Right cardiac atrium (tissue), 5 donors: ENCODE data around the gene SPAG9. TPM values are rescaled to one million over a fixed set of nuclear protein-coding genes. Genes with fewer than 3 reads are reported as not detected.
"Not testable (repeated sequence)": the region's sequence is repeated elsewhere in the genome, so short reads cannot be mapped to it uniquely, and the experiment has no call there.

ENCODE experiments used
- ATAC-seq, 2 donors: fragments of 200-7000 bp; cut with Tn5 transposase; one replicate each; pipeline versions ENCODE4 v1.8.0 to v1.9.1; 2020; ENCODE audit warnings: moderate library complexity in 2 of 2, mild to moderate bottlenecking in 1 of 2
- DNase-seq, 3 donors: peaks; one replicate each; pipeline ENCODE4 v3.0.0-alpha.2; 2020
- H3K27ac ChIP-seq: one replicate; pipeline ENCODE4 v1.5.1; 2013; ENCODE audit warnings: mild to moderate bottlenecking, low read length, control low read depth, moderate library complexity
- H3K27me3 ChIP-seq: one replicate; pipeline ENCODE4 v1.6.1; 2013; ENCODE audit not compliant: control insufficient read depth, insufficient read depth
- H3K4me1 ChIP-seq: one replicate; pipeline ENCODE4 v1.6.1; 2013; ENCODE audit warnings: low read length; ENCODE audit not compliant: control insufficient read depth, insufficient read depth
- H3K4me3 ChIP-seq: one replicate; pipeline ENCODE4 v1.5.1; 2013; ENCODE audit warnings: low read length, control low read depth
- H3K9me3 ChIP-seq: one replicate; pipeline ENCODE4 v1.6.1; 2013; ENCODE audit warnings: low read length; ENCODE audit not compliant: control insufficient read depth
- WGBS: extraction: QIAGEN DNeasy Blood & Tissue Kit; methylation state at CpG from one replicate; pipeline ENCODE4 v1.1.7; 2013; 5-methylcytosine and 5-hydroxymethylcytosine counted together
- intact Hi-C, 4 donors: fragments of 100-400 bp; cut with DNase I; formaldehyde crosslinking; loops; one replicate each; pipeline versions ENCODE4 v1.11.0 to v1.14.0; 2022 to 2023
- polyA plus RNA-seq: library from polyadenylated mRNA; stranded (reverse); fragments of 200-250 nt; gene quantifications from one replicate; pipeline ENCODE4 v1.2.3, GENCODE V29; 2013
- total RNA-seq, 4 donors: library from RNA; stranded (reverse); fragmentation: NEBNext Ultra II Directional; extraction: Animal tissue kit (Norgen Biotek cat#: 25700); gene quantifications; one replicate each; pipeline ENCODE4 v1.2.1, GENCODE V29; 2021
- donor health status: healthy with polysubstance abuse.
- donor health status: DM: no; HTN: yes; CAD: no.
- donor health status: DM: no; HTN: no; CAD: no.
- donor health status: DM: no; HTN: yes; CAD: no; lungs with severe emphysema.
- donor health status: DM: yes; HTN: yes; CAD: no.

The SPAG9 gene
- total and polyA plus RNA-seq, 5 donors = 19.1 to 81.0 (median 59.0) TPM

DNA sequence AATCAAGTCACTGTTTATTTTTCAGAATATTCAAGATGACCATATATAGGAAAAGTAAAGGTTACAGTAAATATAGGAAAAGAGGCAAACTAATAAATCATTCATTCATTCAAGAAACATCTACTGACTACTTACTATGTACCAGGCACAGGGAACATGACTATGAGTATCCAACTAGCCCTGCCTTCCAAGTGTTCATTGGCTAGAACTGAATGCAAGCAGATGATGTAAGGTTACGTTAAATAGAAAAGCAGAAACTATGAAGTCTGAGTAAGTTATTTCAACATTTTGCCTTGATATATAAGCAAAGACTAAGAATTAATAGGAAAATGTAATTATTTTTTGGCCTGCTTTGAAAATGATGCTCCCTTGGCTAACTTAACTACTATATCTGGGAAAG lies 36.7 kb downstream of the SPAG9 start:
- Histone ChIP-seq H3K27ac (no peak overlapping the region), H3K4me1 (no peaks in the 10 kb centered on the region), H3K9me3 (no peaks in the 10 kb centered on the region), H3K4me3 (no peak overlapping the region), H3K27me3 (no peaks in the 10 kb centered on the region)
- DNase-seq (no peak), ATAC-seq (no peak)
- 93% methylated on average over 1 of the region's 1 CpG for WGBS
- intact Hi-C loops = no loop called here

DNA sequence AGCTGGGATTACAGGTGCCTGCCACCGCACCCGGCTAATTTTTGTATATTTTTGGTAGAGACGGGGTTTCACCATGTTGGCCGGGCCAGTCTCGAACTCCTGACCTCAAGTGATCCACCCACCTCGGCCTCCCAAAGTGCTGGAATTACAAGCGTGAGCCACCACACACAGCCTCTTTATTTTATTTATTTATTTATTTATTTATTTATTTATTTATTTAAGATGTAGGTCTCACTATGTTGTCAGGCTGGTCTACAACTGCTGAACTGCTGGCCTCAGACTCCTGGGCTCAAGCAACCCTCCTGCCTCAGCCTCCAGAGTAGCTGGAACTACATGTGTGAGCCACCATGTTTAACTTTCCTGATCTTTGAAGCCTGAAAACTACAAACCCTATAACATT lies 37.3 kb downstream of the SPAG9 start:
- DNase-seq, ATAC-seq, H3K27ac ChIP-seq, H3K9me3 ChIP-seq, H3K27me3 ChIP-seq, H3K4me1 ChIP-seq, intact Hi-C loops, H3K4me3 ChIP-seq: not testable (repeated sequence)
- 92% methylated on average over 7 of the region's 7 CpGs for WGBS

DNA sequence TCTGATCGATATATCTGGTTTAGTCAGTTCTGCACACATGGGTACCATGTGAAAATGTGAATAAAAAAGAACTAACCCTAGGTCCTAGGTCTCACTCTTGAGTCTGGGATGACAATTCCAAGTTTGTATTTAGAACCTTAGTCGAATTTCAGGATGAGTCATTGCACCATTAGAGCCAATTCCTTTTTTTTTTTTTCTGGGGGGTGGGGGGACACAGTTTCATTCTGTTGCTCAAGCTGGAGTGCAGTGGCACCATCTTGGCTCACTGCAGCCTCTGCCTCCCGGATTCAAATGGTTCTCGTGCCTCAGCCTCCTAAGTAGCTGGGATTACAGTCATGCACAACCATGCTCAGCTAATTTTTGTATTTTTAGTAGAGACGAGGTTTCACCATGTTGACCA lies 41.6 kb downstream of the SPAG9 start:
- no peaks in the 10 kb centered on the region for H3K27me3 ChIP-seq
- H3K4me1 ChIP-seq = no peaks in the 10 kb centered on the region
- intact Hi-C loops = no loop called here
- H3K9me3 ChIP-seq = no peaks in the 10 kb centered on the region
- 83% methylated on average over 5 of the region's 5 CpGs for WGBS
- no peak overlapping the region for H3K4me3 ChIP-seq
- DNase-seq (no peak), ATAC-seq (no peak)
- no peak overlapping the region for H3K27ac ChIP-seq

DNA sequence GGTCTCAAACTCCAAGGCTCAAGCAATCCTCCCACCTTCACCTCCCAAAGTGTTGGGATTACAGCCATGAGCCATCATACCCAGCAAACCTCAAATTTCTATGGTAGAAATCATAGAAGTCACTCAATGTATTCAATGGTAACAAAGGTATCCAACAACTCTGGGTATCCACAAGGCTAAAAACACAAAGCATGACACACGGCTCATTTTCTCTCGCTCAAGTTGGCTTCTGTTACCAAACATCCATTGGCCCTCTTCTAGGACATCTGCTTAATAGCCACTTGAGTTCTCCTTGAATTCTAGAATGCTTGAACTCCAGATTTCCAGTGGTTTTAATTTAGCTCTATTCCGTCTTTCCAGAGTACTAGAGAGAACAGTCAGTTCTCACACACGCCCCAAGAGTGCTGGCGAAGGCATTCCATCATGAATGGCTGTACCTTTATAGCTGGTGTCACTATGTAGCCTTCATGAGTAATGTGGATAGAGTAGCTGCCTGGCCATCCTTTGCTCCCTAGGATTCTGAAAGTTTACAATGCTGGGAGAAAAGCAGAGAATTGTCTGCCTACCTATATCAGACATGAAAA lies 42.6 kb downstream of the SPAG9 start:
- no peak overlapping the region for H3K4me3 ChIP-seq
- intact Hi-C loops = no loop called here
- H3K4me1 ChIP-seq = no peaks in the 10 kb centered on the region
- WGBS = 90% methylated on average over 5 of the region's 5 CpGs
- H3K27me3 ChIP-seq = no peaks in the 10 kb centered on the region
- no peaks in the 10 kb centered on the region for H3K9me3 ChIP-seq
- H3K27ac ChIP-seq = no peak overlapping the region
- DNase-seq (no peak), ATAC-seq (no peak)

DNA sequence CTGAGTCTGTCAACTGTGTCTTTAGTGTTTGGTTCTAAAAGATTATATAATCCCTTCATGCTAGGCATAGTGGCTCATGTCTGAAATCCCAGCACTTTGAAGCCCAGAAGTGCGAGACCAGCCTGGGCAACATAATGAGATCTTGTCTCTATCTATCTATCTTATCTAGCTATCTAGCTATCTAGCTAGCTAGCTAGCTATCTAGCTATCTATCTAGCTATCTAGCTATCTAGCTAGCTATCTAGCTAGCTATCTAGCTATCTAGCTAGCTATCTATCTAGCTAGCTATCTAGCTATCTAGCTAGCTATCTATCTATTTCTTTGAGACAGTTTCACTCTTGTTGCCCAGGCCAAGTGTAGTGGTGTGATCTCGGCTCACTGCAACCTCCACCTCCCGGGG lies 43.8 kb downstream of the SPAG9 start:
- ATAC-seq = no peak
- Histone ChIP-seq H3K27me3 (no peaks in the 10 kb centered on the region), H3K4me1 (no peaks in the 10 kb centered on the region), H3K27ac (no peak overlapping the region), H3K9me3 (no peaks in the 10 kb centered on the region), H3K4me3 (no peak overlapping the region)
- intact Hi-C loops = no loop called here
- WGBS = 98% methylated on average over 3 of the region's 3 CpGs
- DNase-seq = no peak

DNA sequence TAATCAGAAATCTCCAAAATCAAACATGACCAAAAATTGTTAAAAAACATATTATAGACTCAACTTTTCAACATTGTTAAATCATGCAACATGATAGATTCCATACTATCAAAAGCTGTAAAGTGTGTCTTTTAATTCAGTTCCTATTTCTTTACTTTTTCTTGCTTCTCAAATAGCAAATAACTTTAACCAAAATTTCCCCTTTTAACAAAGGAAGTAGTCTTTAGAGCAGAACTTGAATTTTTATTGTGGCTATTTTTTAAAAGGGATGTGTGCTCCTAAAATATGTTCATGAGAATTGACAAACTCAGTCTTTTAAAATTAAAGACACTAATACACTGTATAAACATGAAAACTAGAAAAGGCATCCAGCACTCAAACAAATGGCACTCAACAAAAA lies 49.1 kb downstream of the SPAG9 start:
- peaks cover 2% of the 10 kb centered on the region for H3K4me1 ChIP-seq
- H3K9me3 ChIP-seq = no peaks in the 10 kb centered on the region
- ATAC-seq (no peak), DNase-seq (no peak)
- no peak overlapping the region for H3K27ac ChIP-seq
- no peaks in the 10 kb centered on the region for H3K27me3 ChIP-seq
- intact Hi-C loops = no loop called here
- H3K4me3 ChIP-seq = no peak overlapping the region

DNA sequence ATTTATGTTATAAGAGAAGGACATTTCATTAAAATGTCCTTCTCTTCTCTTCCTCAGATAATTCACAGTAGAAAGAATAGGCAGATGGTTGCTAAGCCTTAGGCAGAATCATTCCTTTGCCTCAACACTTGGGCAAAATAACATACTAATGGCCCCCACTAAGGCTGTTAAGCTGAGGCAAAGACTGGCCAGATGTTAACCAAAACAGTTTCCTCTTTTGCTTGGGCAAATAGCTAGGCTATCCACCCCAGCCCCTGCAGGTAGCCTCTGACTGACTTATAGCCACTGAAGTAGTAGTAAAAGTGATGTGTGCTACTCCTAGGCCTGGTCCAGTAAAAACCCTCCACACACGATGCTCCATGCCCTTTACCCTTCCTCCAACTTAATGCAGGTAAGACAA lies 55.2 kb downstream of the SPAG9 start:
- DNase-seq = no peak
- no peak overlapping the region for H3K27ac ChIP-seq
- no peaks in the 10 kb centered on the region for H3K27me3 ChIP-seq
- no peaks in the 10 kb centered on the region for H3K9me3 ChIP-seq
- WGBS = 96% methylated on average over 1 of the region's 1 CpG
- no peak overlapping the region for H3K4me3 ChIP-seq
- H3K4me1 ChIP-seq = peaks cover 4% of the 10 kb centered on the region
- no peak for ATAC-seq
- intact Hi-C loops = no loop called here

DNA sequence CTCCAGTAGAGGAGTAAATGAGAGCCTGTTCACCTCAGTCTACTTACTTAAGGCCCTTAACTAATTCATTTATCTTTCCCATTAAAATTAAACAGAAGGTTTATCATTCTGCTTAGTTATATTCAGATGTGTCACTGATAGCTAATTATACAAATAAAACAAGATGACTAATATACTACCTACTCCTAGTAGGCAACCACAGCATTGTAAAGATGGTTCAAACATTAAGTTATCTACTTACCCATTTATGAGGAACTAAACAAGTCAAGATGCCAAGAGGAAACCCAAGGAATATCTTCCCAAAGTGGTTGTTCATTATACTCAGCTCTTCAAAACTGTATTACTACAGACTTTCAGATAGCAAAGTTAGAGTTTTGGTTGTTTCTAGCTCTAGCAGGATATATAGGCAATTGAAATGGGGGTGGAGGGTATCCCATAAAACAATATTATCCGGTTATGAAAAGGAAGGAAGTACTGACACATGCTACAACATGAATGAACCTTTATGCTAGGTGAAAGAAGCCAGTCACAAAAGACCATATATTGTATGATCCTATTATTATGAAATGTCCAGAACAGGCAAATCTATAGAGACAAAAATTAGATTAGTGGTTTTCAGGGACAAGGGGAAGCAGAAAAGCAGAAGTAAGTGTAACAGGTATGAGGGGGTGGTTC lies 56.5 kb downstream of the SPAG9 start:
- Histone ChIP-seq H3K27me3 (no peaks in the 10 kb centered on the region), H3K9me3 (no peaks in the 10 kb centered on the region), H3K27ac (no peak overlapping the region), H3K4me1 (peaks cover 4% of the 10 kb centered on the region), H3K4me3 (no peak overlapping the region)
- ATAC-seq (no peak), DNase-seq (no peak)
- WGBS = 65% methylated on average over 1 of the region's 1 CpG
- intact Hi-C loops = no loop called here

DNA sequence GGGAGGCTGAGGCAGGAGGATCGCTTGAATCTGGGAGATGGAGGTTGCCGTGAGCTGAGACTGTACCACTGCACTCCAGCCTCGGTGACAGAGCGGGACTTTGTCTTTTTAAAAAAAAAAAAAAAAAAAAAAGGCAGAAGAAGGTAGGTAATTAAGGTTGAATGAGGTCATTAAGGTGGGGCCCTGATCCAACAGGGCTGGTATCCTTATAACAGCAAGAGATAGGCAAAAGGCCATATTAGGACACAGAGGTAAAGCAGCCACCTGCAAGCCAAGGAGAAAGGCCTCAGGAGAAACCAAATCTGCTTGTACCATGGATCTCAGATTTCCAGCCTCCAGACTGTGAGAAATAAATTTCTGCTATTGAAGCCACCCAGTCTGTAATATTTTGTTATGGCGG lies 60.3 kb downstream of the SPAG9 start:
- intact Hi-C loops = loop anchor here in 1 of 4 donors (2.0 kb wide), 1 partner anchor 68 kb away; no protein-coding TSS in a partner anchor
- WGBS = 98% methylated on average over 5 of the region's 5 CpGs
- ATAC-seq = no peak
- Histone ChIP-seq H3K9me3 (no peaks in the 10 kb centered on the region), H3K4me1 (peaks cover 4% of the 10 kb centered on the region), H3K4me3 (no peak overlapping the region), H3K27ac (no peak overlapping the region), H3K27me3 (no peaks in the 10 kb centered on the region)
- no peak for DNase-seq

DNA sequence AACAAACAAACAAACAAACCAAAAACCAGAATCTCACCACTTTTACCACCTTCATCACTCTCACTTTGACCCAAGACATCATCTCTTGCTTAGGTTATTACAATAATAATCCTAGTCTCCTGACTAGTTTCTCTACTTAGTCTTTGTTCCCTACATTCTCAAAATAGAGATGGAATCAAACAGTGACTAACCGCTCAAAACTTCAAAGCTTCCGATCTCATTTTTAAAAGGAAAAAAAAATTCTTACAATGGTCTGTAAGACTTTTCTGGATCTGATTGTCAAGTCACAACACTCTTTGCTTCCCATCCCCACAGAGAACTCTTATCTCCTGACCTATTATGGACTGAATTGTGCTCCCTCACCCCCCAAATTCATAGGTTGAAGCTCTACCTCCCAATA lies 60.9 kb downstream of the SPAG9 start:
- 81% methylated on average over 2 of the region's 2 CpGs for WGBS
- ATAC-seq (no peak), DNase-seq (no peak)
- Histone ChIP-seq H3K9me3 (no peaks in the 10 kb centered on the region), H3K27me3 (no peaks in the 10 kb centered on the region), H3K4me3 (no peak overlapping the region), H3K27ac (no peak overlapping the region), H3K4me1 (peaks cover 4% of the 10 kb centered on the region)
- intact Hi-C loops = loop anchor here in 2 of 4 donors (2.0 to 10.0 kb wide), 2 partner anchors 55 to 69 kb away; no protein-coding TSS in a partner anchor

DNA sequence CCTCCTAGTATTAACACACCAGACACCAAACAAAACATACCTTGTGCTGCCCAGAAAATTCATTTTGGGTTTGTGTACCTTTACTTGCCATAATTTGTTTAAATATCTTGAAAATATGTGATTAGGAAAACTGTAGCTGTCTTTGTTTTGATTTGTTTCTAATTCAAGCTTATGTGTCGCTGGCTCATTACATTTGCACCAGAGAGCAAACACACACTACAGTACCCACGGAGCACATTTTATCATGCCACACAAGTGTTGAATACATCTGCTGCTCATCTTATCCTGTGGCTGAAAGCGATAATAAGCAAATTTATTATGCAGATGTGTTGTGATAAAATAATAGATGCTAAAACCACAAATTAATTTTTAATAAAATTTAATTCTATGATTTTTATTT lies 63.1 kb downstream of the SPAG9 start:
- DNase-seq (no peak), ATAC-seq (peak in 1 of 2 donors; percentile 22)
- H3K27me3 ChIP-seq = no peaks in the 10 kb centered on the region
- no peaks in the 10 kb centered on the region for H3K9me3 ChIP-seq
- H3K27ac ChIP-seq = no peak overlapping the region
- WGBS = 48% methylated on average over 3 of the region's 3 CpGs
- peaks cover 4% of the 10 kb centered on the region for H3K4me1 ChIP-seq
- intact Hi-C loops = loop anchor here in 1 of 4 donors (10.0 kb wide), 1 partner anchor 57 kb away; no protein-coding TSS in a partner anchor
- H3K4me3 ChIP-seq = no peak overlapping the region
